ENCODE measurements around the gene COL5A1.
"Not testable (repeated sequence)": the region's sequence is repeated elsewhere in the genome, so short reads cannot be mapped to it uniquely, and the experiment has no call there.

The COL5A1 gene

DNA sequence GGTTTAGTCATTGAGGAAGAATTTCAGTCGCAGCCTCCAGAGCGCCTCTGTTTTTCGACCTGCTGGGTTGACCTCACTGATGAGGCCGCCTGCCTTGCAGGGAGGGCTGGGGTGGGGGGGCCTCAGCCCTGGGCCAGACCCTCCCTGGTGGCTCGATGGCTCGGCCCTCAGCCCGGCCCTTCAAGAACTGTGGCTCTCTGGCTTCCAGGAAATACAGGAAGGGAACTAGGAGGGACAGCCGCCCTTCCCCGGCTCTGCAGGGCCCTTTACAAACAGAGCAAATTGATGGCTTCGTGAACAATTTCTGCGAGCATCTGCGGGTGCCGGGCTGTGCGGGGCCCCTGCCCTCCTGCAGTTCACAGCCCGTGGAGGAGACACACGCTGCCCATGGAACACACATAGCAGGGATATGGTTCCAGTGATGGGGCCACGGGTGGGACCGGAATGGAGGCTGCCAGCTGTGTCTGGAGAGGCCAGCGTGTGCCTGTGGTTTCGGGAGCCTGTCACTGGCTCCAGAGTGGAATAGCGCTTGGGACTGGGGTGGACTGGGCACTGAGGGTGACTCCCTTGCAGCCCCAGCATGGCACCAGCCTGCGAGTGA, 39.6 kb downstream of the COL5A1 start:
- Histone ChIP-seq H3K4me1 (peaks cover 0 to 67% (median 41%) of the 10 kb centered on the region in 4 donors), H3K36me3 (no peaks in the 10 kb centered on the region), H3K27ac (peak overlapping the region; percentile 62 to 72), H3K27me3 (no peaks in the 10 kb centered on the region), H3K4me3 (no peak overlapping the region), H3K9me3 (no peaks in the 10 kb centered on the region)
- DNase-seq = peak in 1 of 2 donors; percentile 67
- TF ChIP-seq, protein P1, sequence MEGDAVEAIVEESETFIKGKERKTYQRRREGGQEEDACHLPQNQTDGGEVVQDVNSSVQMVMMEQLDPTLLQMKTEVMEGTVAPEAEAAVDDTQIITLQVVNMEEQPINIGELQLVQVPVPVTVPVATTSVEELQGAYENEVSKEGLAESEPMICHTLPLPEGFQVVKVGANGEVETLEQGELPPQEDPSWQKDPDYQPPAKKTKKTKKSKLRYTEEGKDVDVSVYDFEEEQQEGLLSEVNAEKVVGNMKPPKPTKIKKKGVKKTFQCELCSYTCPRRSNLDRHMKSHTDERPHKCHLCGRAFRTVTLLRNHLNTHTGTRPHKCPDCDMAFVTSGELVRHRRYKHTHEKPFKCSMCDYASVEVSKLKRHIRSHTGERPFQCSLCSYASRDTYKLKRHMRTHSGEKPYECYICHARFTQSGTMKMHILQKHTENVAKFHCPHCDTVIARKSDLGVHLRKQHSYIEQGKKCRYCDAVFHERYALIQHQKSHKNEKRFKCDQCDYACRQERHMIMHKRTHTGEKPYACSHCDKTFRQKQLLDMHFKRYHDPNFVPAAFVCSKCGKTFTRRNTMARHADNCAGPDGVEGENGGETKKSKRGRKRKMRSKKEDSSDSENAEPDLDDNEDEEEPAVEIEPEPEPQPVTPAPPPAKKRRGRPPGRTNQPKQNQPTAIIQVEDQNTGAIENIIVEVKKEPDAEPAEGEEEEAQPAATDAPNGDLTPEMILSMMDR (IDR thresholded peaks at IDR 0.05) = no peak
- intact Hi-C loops (cut with DNase I; ENCODE audit: low total_unique reads) = no loop called here

DNA sequence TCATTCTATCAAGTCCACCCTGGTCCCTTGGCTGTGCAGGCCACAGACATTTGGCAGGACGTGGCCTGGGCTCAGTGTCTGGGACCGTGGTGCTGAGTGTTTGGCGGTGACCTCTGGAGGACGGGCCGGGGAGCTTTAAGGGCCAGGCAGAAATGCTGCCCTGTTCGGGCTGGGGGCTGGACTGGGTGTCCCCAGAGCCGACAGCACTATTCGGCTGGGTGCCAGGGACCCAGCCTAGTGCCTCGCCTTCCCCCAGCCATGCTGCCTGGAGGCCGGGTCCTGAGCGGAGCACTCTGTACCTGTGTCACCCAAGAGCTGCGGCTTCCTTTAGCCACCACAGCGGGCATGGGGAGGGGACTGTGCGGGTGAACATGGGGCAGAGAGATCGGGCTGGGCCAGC, 40.4 kb downstream of the COL5A1 start:
- Histone ChIP-seq H3K36me3 (no peaks in the 10 kb centered on the region), H3K4me3 (no peak overlapping the region), H3K27me3 (no peaks in the 10 kb centered on the region), H3K9me3 (no peaks in the 10 kb centered on the region), H3K27ac (peak overlapping the region; percentile 62 to 72), H3K4me1 (peaks cover 0 to 61% (median 37%) of the 10 kb centered on the region in 4 donors)
- DNase-seq = peak in 1 of 2 donors; percentile 70
- intact Hi-C loops (cut with DNase I; ENCODE audit: low total_unique reads) = no loop called here
- TF ChIP-seq, protein P1 (IDR thresholded peaks at IDR 0.05) = no peak

DNA sequence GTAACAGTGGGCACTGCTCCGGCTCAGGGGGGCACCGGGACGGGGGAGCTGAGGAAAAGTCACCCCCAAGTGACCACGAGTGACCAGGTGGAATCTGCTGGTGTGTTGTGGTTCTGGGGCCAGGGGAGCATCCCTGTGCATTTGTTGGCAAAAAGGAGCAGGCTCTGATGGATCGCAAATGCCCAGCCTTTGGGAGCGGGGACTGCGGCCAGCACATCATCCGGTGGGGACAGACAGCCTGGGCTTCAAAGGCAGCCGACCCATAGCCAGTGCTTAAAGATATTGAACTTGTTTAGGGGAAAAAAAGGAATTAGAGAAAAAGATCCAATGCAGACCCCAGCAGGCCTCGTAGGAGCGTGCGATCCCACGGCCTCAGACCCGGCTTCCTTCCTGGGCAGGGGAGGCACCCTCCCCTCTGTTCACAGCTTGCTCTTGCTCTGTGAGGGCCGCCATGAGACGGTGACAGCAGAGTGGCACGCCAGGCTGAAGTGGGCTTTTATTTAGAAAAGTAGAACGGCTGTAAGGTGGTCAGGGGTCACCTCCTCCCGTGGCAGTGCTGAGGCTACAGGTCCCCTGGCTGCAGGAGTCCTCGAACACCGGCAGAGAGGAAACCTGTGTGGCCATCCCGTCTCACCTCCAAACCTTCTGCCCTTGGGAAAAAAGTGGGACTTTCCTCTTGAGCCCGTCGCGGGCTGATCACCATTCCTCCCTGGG, 41.2 kb downstream of the COL5A1 start:
- Histone ChIP-seq H3K27ac (peak overlapping the region; percentile 62 to 72), H3K36me3 (no peaks in the 10 kb centered on the region), H3K4me1 (peaks cover 0 to 60% (median 35%) of the 10 kb centered on the region in 4 donors), H3K9me3 (no peaks in the 10 kb centered on the region), H3K27me3 (no peaks in the 10 kb centered on the region), H3K4me3 (no peak overlapping the region)
- TF ChIP-seq, protein P1 (IDR thresholded peaks at IDR 0.05) = no peak
- intact Hi-C loops (cut with DNase I; ENCODE audit: low total_unique reads) = no loop called here
- peak in 1 of 2 donors; percentile 64 for DNase-seq

DNA sequence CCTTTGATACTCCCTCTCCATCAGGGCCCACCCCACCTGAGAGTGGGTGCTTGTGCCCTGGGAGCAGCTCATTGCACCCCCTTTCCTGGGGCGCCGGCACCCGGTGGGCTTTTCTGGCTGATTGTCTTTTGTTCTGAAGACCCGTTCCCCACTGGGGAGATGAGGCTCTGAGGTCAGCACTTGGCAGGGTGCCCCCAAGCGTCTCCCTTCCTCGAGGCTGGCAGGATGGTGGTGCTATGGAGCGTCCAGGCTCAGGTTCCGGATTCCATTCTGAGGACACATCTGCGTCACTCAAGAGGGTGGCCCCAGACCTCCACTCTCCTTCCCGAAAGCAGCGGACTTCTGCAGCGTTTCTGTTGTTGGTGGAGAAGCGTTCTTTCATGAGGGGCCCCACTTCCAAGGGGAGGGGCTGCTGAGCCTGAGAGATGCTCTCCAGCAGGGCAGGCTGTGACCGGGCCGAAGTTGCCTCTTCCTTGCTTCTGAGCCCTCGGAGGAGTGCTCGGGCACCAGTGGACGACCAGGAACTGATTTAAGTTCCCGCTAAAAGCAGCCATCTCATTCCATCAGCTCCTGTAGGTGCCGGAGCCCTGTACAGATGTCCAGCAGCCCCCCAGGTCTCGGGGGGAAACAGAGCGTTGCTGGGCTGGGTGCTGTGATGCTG, 42.2 kb downstream of the COL5A1 start:
- intact Hi-C loops (cut with DNase I; ENCODE audit: low total_unique reads) = no loop called here
- Histone ChIP-seq H3K27me3 (no peaks in the 10 kb centered on the region), H3K4me3 (no peak overlapping the region), H3K9me3 (no peaks in the 10 kb centered on the region), H3K27ac (peak overlapping the region; percentile 62 to 72), H3K4me1 (peaks cover 0 to 57% (median 30%) of the 10 kb centered on the region in 4 donors), H3K36me3 (no peaks in the 10 kb centered on the region)
- TF ChIP-seq, protein P1 (IDR thresholded peaks at IDR 0.05) = no peak
- DNase-seq = peak; percentile 58 to 86

DNA sequence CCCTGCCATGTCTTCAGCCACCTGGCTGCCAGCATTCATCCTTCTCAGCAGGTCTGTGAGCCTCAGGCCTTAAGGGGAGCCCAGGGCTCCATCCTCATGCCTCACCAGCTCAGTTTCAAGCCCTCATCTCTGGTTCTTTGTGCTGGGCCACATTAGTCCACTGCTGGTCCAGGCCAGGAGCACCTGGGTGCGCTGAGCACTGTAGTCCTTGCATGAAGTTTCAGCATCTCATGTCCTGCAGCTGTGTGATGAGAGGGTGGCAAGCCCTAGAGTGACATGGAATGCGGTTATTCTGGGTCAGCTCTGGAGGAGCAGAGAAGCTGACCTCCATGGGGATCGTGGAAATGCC, 42.7 kb downstream of the COL5A1 start:
- intact Hi-C loops (cut with DNase I; ENCODE audit: low total_unique reads) = no loop called here
- H3K4me1 ChIP-seq = peaks cover 0 to 58% (median 33%) of the 10 kb centered on the region in 4 donors

DNA sequence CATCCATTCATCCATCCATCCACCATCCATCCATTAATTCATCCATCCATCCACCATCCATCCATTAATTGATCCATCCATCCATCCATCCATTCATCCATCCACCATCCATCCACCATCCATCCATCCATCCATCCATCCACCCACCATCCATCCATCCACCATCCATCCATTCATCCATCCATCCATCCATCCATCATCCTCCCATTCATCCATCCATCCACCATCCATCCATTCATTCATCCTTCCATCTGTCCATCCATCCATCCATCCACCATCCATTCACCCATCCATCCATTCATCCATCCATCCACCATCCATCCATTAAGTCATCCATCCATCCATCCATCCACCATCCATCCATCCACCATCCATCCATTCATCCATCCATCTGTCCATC, 43.3 kb downstream of the COL5A1 start:
- H3K4me3 ChIP-seq; intact Hi-C loops (cut with DNase I; ENCODE audit: low total_unique reads); H3K9me3 ChIP-seq; H3K27ac ChIP-seq; H3K36me3 ChIP-seq; DNase-seq; H3K27me3 ChIP-seq: not testable (repeated sequence)
- H3K4me1 ChIP-seq = peaks cover 0 to 64% (median 38%) of the 10 kb centered on the region in 4 donors

More for the DNA sequence above, 42.7 kb downstream of the COL5A1 start:
- H3K36me3 ChIP-seq = no peaks in the 10 kb centered on the region
- TF ChIP-seq, protein P1 (IDR thresholded peaks at IDR 0.05) = no peak
- H3K9me3 ChIP-seq = no peaks in the 10 kb centered on the region
- H3K27ac ChIP-seq = peak overlapping the region; percentile 62 to 72
- no peak overlapping the region for H3K4me3 ChIP-seq
- DNase-seq = no peak
- H3K27me3 ChIP-seq = no peaks in the 10 kb centered on the region

Data from tibial artery (tissue), 4 donors.